A549 (cell line): ENCODE results near the gene MOSMO. TPM values are rescaled to one million over a fixed set of nuclear protein-coding genes. Genes with fewer than 3 reads are reported as not detected.

ENCODE experiments used
- BCL3 ChIP-seq: fragments of >200 bp; sonication (Bioruptor Twin); formaldehyde crosslinking; IDR thresholded peaks from 3 replicates; pipeline ENCODE4 v1.6.1; 2016
- BHLHE40 ChIP-seq: IDR thresholded peaks from 2 replicates; pipeline ENCODE4 v1.6.1; 2012; ENCODE audit warnings: low read depth, low read length, inconsistent platforms
- CBX2 ChIP-seq: fragments of 200-600 bp; sonication (generic); IDR thresholded peaks from 2 replicates; pipeline ENCODE4 v1.6.1; 2016; ENCODE audit warnings: low read depth, mild to moderate bottlenecking, borderline replicate concordance
- CBX8 ChIP-seq: fragments of 200-600 bp; sonication (generic); IDR thresholded peaks from 2 replicates; pipeline ENCODE4 v1.6.1; 2016
- CHD4 ChIP-seq: fragments of 200-600 bp; sonication (generic); IDR thresholded peaks from 2 replicates; pipeline ENCODE4 v1.6.1; 2016; ENCODE audit warnings: antibody characterized with exemption, mild to moderate bottlenecking, borderline replicate concordance
- CTCF ChIP-seq: fragments of >200 bp; sonication (Bioruptor Twin); formaldehyde crosslinking; IDR thresholded peaks from 3 replicates; pipeline ENCODE4 v1.5.1; 2016
- EHF ChIP-seq: fragments of 250-450 bp; sonication (Bioruptor Pico); IDR thresholded peaks from 2 replicates; pipeline ENCODE4 v1.5.0; 2020; ENCODE audit warnings: mild to moderate bottlenecking
- ELK1 ChIP-seq: fragments of 150-350 bp; IDR thresholded peaks from 2 replicates; pipeline ENCODE4 v1.6.1; 2014; ENCODE audit warnings: low read depth, mild to moderate bottlenecking, low read length
- EP300 ChIP-seq, 2 experiments: fragments of >200 bp; sonication (Bioruptor Twin); formaldehyde crosslinking; IDR thresholded peaks; 2 replicates in 1 of 2; 3 replicates in 1 of 2; pipeline ENCODE4 v1.6.1; 2016 to 2017
- FOSL2 ChIP-seq, 2 experiments: fragments of 450-650 bp in 1 of 2; fragments of >200 bp in 1 of 2; sonication (Bioruptor Twin) in 1 of 2; formaldehyde crosslinking; IDR thresholded peaks; 2 replicates each; pipeline versions ENCODE4 v1.5.0 to v1.6.1; 2016 to 2020; ENCODE audit warnings: mild to moderate bottlenecking in 1 of 2, moderate library complexity in 1 of 2
- HDAC2 ChIP-seq: fragments of 200-600 bp; sonication (generic); IDR thresholded peaks from 2 replicates; pipeline ENCODE4 v1.6.1; 2016
- HMGXB4 ChIP-seq: fragments of 250-450 bp; sonication (Bioruptor Pico); IDR thresholded peaks from 2 replicates; pipeline ENCODE4 v1.5.0; 2021; ENCODE audit warnings: mild to moderate bottlenecking, moderate library complexity, borderline replicate concordance
- HOXA7 ChIP-seq: fragments of 250-450 bp; sonication (Bioruptor Pico); IDR thresholded peaks from 2 replicates; pipeline ENCODE4 v1.5.0; 2020; ENCODE audit warnings: mild to moderate bottlenecking, moderate library complexity
- HOXB13 ChIP-seq: fragments of 250-450 bp; sonication (Bioruptor Pico); IDR thresholded peaks from 2 replicates; pipeline ENCODE4 v1.5.0; 2020; ENCODE audit warnings: low read depth, mild to moderate bottlenecking, moderate library complexity
- KDM5A ChIP-seq: fragments of 200-600 bp; sonication (generic); IDR thresholded peaks from 2 replicates; pipeline ENCODE4 v1.6.1; 2016; ENCODE audit warnings: antibody characterized with exemption, mild to moderate bottlenecking
- MYC ChIP-seq: IDR thresholded peaks from 2 replicates; pipeline ENCODE4 v1.6.1; 2012; ENCODE audit warnings: mild to moderate bottlenecking, inconsistent platforms, low read length, improper control_type of control experiment, borderline replicate concordance
- NR3C1 ChIP-seq: fragments of >200 bp; sonication (Bioruptor Twin); formaldehyde crosslinking; IDR thresholded peaks from 3 replicates; pipeline ENCODE4 v1.6.1; 2017
- PHF8 ChIP-seq: fragments of 200-600 bp; sonication (generic); IDR thresholded peaks from 2 replicates; pipeline ENCODE4 v1.6.1; 2016; ENCODE audit warnings: low read depth, mild to moderate bottlenecking, antibody characterized with exemption, moderate library complexity, borderline replicate concordance
- POLR2AphosphoS2 ChIP-seq: conservative IDR thresholded peaks from 2 replicates; pipeline ENCODE4 v1.6.1; 2012; ENCODE audit warnings: low read length, improper control_type of control experiment, inconsistent platforms
- RAD21 ChIP-seq, 2 experiments: fragments of >200 bp in 1 of 2; sonication (Bioruptor Twin) in 1 of 2; formaldehyde crosslinking in 1 of 2; IDR thresholded peaks in 1 of 2; conservative IDR thresholded peaks in 1 of 2; 2 replicates in 1 of 2; 3 replicates in 1 of 2; pipeline ENCODE4 v1.6.1; 2012 to 2018; ENCODE audit warnings: inconsistent platforms in 1 of 2
- RFX5 ChIP-seq: fragments of 450-650 bp; IDR thresholded peaks from 2 replicates; pipeline ENCODE4 v1.7.1; 2014; ENCODE audit warnings: antibody characterized with exemption, mild to moderate bottlenecking, moderate library complexity
- RNF2 ChIP-seq: fragments of 200-600 bp; sonication (generic); IDR thresholded peaks from 2 replicates; pipeline ENCODE4 v1.6.1; 2016; ENCODE audit warnings: low read depth, mild to moderate bottlenecking, antibody characterized with exemption, moderate library complexity, borderline replicate concordance
- ZFP36 ChIP-seq: fragments of 450-650 bp; IDR thresholded peaks from 2 replicates; pipeline ENCODE4 v1.6.1; 2014; ENCODE audit warnings: borderline replicate concordance; ENCODE audit not compliant: partially characterized antibody
- ZNF302 ChIP-seq: fragments of 250-450 bp; sonication (Bioruptor Pico); IDR thresholded peaks from 2 replicates; pipeline ENCODE4 v1.9.0; 2021; ENCODE audit warnings: inconsistent platforms, mild to moderate bottlenecking, moderate library complexity
- ZSCAN20 ChIP-seq: fragments of 250-450 bp; sonication (Bioruptor Pico); IDR thresholded peaks from 2 replicates; pipeline ENCODE4 v1.8.0; 2022; ENCODE audit warnings: mild to moderate bottlenecking, moderate library complexity
- polyA plus RNA-seq, 4 experiments: library from polyadenylated mRNA; depleted of rRNA in 3 of 4; stranded (reverse); fragments of >200 nt; fragmentation: RNase III in 1 of 4; extraction: RNeasy Plus Mini Kit Qiagen cat#74134 plus additional on column Dnase treatment in 1 of 4; gene quantifications; 2 replicates in 3 of 4; 3 replicates in 1 of 4; pipeline ENCODE4 v1.2.3, GENCODE V29; 2011 to 2017

The MOSMO gene
- polyA plus RNA-seq, 2 of the 4 experiments (the other 2 are of a cell fraction) = 9.7 to 14.4 TPM

- TF ChIP-seq HMGXB4 (CRISPR knock-in tag) (no peak), FOSL2 (IDR thresholded peaks at IDR 0.05) (no peak), FOSL2 (CRISPR knock-in tag; IDR thresholded peaks at IDR 0.05) (no peak), HOXA7 (CRISPR knock-in tag) (no peak), BCL3 (peak; percentile 86), ELK1 (no peak), KDM5A (peak; percentile 25; the same call in 1 of the 2 replicates), RAD21 (conservative IDR thresholded peaks at IDR 0.05 in 1 of 2, IDR thresholded peaks at IDR 0.05 in 1 of 2) (no peak), POLR2AphosphoS2 (no peak), HOXB13 (no peak), CHD4 (no peak), NR3C1 (no peak), MYC (no peak), CBX8 (no peak), ZFP36 (no peak), BHLHE40 (no peak), EHF (CRISPR knock-in tag) (no peak), CTCF (no peak), RFX5 (no peak), ZSCAN20 (CRISPR knock-in tag) (no peak), ZNF302 (CRISPR knock-in tag) (no peak), CBX2 (no peak), RNF2 (no peak), HDAC2 (no peak), PHF8 (peak; percentile 93), EP300 (IDR thresholded peaks at IDR 0.05) (no peak)
- TF ChIP-seq, all 56 proteins: peak for 8
Observed at GRCh38 chr16:22007509-22008214, at the start of gene MOSMO (continued).
